BJ (cell line): ENCODE results near the gene CX3CR1. TPM values are rescaled to one million over a fixed set of nuclear protein-coding genes. Genes with fewer than 3 reads are reported as not detected.
"Not testable (repeated sequence)": the region's sequence is repeated elsewhere in the genome, so short reads cannot be mapped to it uniquely, and the experiment has no call there.

Source experiments
- CTCF ChIA-PET: fragments of 350-600 bp; formaldehyde crosslinking; extraction: SDS; loops from one replicate; lab custom pipeline; 2021; ENCODE audit warnings: antibody characterized with exemption, inconsistent platforms; lab: Yijun Ruan, JAX
- POLR2A ChIA-PET: fragments of 300-600 bp; sonication (Branson Sonifier 250); formaldehyde crosslinking; extraction: SDS; loops from one replicate; lab custom pipeline; 2021; ENCODE audit warnings: antibody characterized with exemption; lab: Charles Lee
- DNase-seq: peaks from one replicate; pipeline ENCODE4 v3.0.0-alpha.2; 2011; ENCODE audit warnings: low read depth
- H3K27me3 ChIP-seq: 2 replicates; pipeline ENCODE4 v1.6.0; 2011; ENCODE audit warnings: low read length; ENCODE audit not compliant: control insufficient read depth, insufficient read depth
- H3K36me3 ChIP-seq: 2 replicates; pipeline ENCODE4 v1.5.1; 2011; ENCODE audit warnings: low read length; ENCODE audit not compliant: control insufficient read depth, insufficient read depth
- H3K4me3 ChIP-seq: 2 replicates; pipeline ENCODE4 v1.5.1; 2011; ENCODE audit warnings: low read depth, mild to moderate bottlenecking, control low read depth, low read length
- CTCF ChIP-seq: IDR thresholded peaks from 2 replicates; pipeline ENCODE4 v1.5.1; 2011; ENCODE audit warnings: low read depth, mild to moderate bottlenecking, control low read depth, inconsistent platforms, low read length, moderate library complexity; ENCODE audit not compliant: insufficient read depth
- polyA plus RNA-seq: library from polyadenylated mRNA; depleted of rRNA; stranded (reverse); fragments of >200 nt; gene quantifications from 2 replicates; pipeline ENCODE4 v1.2.3, GENCODE V29; 2011

Gene CX3CR1
- polyA plus RNA-seq, 1 experiment: 0.45 TPM

- TF ChIP-seq CTCF: no peak
- H3K4me3 ChIP-seq: no peak overlapping the region
- ChIA-PET POLR2A (no interaction called here), CTCF (interaction anchor here (1.0 kb wide), 1 partner anchor 13 kb away, joined by 3 read pairs; no protein-coding TSS in a partner anchor)
- DNase-seq: no peak
- H3K36me3 ChIP-seq: no peaks in the 10 kb centered on the region
- H3K27me3 ChIP-seq: no peaks in the 10 kb centered on the region; the same call in 1 of the 2 replicates
These were observed 43.7 kb upstream of the CX3CR1 start for GRCh38 chr3:39323494-39323893.

GRCh38 chr3:39322936-39323335 is 43.1 kb upstream of the CX3CR1 start:
- POLR2A ChIA-PET: no interaction called here
- CTCF ChIA-PET: no interaction called here
- H3K4me3 ChIP-seq: no peak overlapping the region
- no peaks in the 10 kb centered on the region for H3K36me3 ChIP-seq
- TF ChIP-seq CTCF: no peak
- no peaks in the 10 kb centered on the region; the same call in 1 of the 2 replicates for H3K27me3 ChIP-seq
- no peak for DNase-seq

- CTCF ChIA-PET: interaction anchor here (1.4 kb wide), 1 partner anchor 30 kb away, joined by 3 read pairs; no protein-coding TSS in a partner anchor
- H3K4me3 ChIP-seq, POLR2A ChIA-PET, H3K27me3 ChIP-seq, DNase-seq, H3K36me3 ChIP-seq: not testable (repeated sequence)
These were observed 42.4 kb upstream of the CX3CR1 start for GRCh38 chr3:39322209-39322715.

- DNase-seq, POLR2A ChIA-PET, H3K36me3 ChIP-seq, H3K4me3 ChIP-seq, H3K27me3 ChIP-seq: not testable (repeated sequence)
- CTCF ChIA-PET: interaction anchor here (1.4 kb wide), 1 partner anchor 29 kb away, joined by 3 read pairs; no protein-coding TSS in a partner anchor
These were observed 41.7 kb upstream of the CX3CR1 start for GRCh38 chr3:39321574-39321983.

GRCh38 chr3:39319249-39319648 is 39.4 kb upstream of the CX3CR1 start:
- POLR2A ChIA-PET: no interaction called here
- H3K4me3 ChIP-seq: no peak overlapping the region
- H3K27me3 ChIP-seq: no peaks in the 10 kb centered on the region
- CTCF ChIA-PET: no interaction called here
- no peak for TF ChIP-seq CTCF
- no peak for DNase-seq
- no peaks in the 10 kb centered on the region for H3K36me3 ChIP-seq

GRCh38 chr3:39318301-39318700 is 38.5 kb upstream of the CX3CR1 start:
- no peak for TF ChIP-seq CTCF
- no peak overlapping the region for H3K4me3 ChIP-seq
- H3K27me3 ChIP-seq: no peaks in the 10 kb centered on the region
- CTCF ChIA-PET: no interaction called here
- DNase-seq: no peak
- POLR2A ChIA-PET: no interaction called here
- no peaks in the 10 kb centered on the region for H3K36me3 ChIP-seq
